Activated T-cell treated with anti-CD3 and anti-CD28 coated beads for 48 hours (primary cell): Measurements from ENCODE around the gene MIGA1.

Experiments
- DNase-seq: peaks from one replicate; pipeline ENCODE4 v3.0.0-alpha.2; 2020; ENCODE audit warnings: low read depth

Gene MIGA1

DNA sequence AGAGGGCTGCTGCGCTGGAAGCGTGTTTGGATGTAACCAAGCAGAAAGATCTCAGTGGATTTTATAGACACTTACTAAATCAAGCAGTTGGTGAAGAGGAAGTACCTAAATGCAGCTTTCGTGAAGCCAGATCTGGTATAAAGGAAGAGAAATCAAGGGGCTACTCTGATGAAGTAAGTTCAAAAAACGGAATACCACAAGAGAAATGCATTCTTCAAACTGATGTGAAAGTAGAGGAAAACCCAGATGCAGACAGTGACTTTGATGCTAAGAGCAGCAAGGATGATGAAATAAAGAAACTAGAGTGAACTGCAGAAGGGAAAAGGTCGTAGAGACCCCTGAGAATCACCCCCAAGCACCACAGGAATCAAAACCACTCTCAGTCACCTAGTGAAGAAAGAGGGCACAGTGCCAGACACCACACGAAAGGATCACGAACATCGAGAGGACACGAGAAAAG is 68.2 kb downstream of the MIGA1 start:
- no peak for DNase-seq

GRCh38 chr1:77850082-77850481 is 70.6 kb downstream of the MIGA1 start:
- no peak for DNase-seq

DNA sequence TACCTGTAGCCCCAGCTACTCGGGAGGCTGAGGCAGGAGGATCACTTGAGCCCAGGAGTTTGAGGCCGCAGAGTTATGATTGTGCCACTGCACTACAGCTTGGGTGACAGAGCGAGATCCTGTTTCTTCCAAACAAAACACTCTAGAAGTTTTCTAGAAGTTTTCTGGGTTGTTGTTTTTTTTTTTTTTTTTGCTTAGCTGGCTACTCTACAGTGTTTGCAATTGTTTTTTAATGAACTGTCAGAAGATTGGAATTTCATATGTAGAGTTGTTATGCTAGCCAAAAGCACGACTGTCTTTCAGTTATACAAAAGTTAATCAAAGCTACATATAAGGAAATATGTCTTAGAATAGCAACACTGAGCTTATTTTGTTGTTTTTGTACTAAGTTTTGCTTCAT is 78.1 kb downstream of the MIGA1 start:
- DNase-seq = no peak

- no peak for DNase-seq
Measured at GRCh38 chr1:77858725-77859124, 79.3 kb downstream of the MIGA1 start.

DNA sequence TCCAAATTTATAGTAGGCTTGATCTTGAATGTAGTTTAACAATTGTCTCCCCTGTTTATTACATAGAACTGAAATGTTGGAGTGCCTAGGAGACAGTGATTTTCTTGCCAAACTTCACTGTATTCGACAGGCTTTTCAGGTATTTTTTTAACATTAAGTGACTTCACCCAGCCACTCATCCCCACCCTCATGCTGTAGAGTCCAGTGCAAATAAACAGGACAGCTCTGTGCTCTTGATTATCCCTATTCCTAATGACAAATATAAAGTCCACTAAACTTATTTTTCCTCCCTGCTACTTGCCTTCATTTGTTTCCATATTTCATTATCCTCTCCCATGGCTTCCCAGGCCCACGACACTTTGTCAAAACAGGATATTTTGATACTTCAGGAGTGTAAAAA is 79.8 kb downstream of the MIGA1 start:
- no peak for DNase-seq

DNA sequence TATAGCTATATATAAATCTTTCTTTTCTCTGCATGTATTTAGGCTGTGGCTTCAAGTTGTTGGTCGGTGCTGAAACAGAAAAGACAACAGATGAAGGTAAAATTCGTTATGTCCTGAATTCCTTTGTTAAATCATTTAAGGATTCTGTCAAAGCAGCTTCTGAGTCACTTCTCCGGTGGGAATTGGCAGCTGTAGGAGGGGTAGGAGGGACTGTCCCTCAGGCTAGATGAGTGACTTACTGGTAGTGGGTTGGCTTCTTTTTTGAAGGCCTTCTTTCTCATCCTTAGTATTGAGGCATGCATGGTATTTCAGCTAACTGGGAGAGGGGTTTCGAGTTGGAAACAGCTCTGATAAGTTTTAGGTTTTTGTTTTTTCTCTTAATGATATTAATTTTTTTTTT is 86.8 kb downstream of the MIGA1 start:
- no peak for DNase-seq

DNA sequence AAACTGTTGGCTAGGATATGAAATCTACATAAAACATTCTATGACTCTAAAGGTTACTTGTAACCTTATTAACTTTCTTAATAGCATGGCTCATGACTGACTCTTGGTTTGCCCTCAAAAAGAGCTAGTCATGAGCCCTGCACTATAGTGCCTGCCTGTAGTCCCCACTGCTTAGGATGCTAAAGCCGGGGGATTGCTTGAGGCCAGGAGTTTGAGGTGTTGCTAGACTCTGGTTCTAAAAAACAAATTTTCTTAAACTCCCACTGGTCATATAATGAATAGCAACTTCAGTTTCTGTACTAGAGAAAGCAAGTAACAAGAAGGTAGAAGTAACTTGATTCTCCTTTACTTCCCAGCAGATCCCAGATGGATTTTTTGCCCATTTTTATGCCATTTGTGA is 93.2 kb downstream of the MIGA1 start:
- no peak for DNase-seq

GRCh38 chr1:77873461-77873860 is 94.0 kb downstream of the MIGA1 start:
- DNase-seq = no peak

- DNase-seq = no peak
Measured at GRCh38 chr1:77874804-77875445, 95.5 kb downstream of the MIGA1 start.

DNA sequence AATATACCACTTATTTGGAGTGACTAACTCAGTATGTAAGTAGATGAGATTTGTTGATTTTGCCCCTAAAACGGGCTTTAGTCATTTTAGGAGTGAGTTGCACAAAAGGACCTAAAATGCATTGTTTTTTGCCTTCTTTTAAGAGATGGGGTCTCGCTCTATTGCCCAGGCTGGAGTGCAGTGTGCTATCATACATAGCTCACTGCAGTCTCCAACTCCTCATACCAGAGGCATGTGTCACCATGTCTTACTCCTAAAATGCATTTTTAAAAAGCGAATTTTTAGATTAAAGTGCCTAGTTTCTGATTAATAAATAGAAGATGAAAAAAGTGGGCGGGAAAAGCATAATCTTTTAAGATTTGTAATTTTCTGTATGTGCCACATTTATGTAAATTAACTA is 97.4 kb downstream of the MIGA1 start:
- no peak for DNase-seq

GRCh38 chr1:77881061-77881460 is 101.6 kb downstream of the MIGA1 start:
- DNase-seq = no peak

GRCh38 chr1:77882411-77882810 is 103.0 kb downstream of the MIGA1 start:
- DNase-seq = no peak

GRCh38 chr1:77888081-77888780 is 108.8 kb downstream of the MIGA1 start, which contains the start of gene NEXN:
NEXN (plus strand) TSS chr1:77888624; CDS start chr1:77916107, 27,483 bp downstream.
- DNase-seq = no peak

DNA sequence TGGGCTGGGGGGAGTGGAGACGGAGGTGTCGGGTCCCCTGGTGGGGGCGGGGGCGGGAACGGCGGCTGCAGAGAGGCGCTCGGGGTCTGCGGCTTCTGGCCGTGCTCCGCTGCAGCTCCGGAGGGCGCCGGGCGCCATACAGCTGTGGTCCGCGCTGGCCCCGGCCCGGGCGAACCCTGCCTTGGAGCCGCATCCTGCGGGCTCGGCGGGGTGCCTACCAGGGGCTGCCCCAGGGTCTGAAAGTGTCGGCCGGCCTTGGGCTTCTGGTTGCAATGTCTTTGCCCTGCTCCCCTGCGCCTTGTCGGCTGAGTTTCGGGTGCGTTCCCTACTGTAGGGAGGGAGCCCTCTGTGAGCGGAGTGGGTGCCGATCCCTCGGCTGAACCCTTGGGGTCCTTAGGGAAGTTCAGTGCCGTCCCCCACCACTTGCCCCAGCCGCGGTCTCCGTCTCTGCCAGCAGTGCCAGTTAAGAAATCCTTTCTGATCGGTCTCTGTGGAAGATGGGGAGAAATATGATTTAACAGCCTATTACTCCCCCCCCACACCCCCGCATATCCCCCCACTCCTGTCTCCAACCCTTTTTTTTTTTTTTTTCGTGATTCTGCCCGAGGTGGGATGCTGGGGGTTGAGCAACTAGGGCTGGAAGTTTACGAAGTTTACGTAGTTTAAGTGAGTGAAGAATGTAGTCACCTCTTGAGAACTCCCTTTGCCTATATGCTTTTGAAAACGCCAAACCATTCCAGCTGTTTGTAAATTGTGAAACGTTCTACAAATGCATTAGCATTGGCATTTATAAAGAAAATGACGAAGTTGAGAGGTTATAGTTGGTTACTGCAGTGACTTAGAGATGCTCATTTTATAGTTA is 109.6 kb downstream of the MIGA1 start:
- peak; percentile 8 for DNase-seq

DNA sequence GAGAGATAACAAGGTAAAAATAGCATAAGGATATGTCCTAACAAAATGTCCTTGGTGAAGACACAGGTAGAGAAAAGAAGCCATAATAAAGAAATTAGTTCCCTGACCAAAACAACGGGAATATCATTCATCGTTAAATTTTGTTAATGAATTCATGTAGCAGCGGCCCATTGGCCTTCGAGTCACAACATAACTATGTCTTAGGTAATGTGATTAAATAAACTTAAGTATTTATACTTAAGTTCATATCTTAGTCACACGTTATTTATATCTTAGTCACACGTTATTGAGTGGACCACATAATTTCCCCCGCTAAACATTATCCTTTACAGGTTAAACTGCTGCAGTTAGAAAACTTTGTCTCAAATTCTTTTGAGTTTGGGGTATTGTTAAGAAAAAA is 110.2 kb downstream of the MIGA1 start:
- no peak for DNase-seq

- no peak for DNase-seq
Measured at GRCh38 chr1:77891200-77891599, 111.8 kb downstream of the MIGA1 start.

DNA sequence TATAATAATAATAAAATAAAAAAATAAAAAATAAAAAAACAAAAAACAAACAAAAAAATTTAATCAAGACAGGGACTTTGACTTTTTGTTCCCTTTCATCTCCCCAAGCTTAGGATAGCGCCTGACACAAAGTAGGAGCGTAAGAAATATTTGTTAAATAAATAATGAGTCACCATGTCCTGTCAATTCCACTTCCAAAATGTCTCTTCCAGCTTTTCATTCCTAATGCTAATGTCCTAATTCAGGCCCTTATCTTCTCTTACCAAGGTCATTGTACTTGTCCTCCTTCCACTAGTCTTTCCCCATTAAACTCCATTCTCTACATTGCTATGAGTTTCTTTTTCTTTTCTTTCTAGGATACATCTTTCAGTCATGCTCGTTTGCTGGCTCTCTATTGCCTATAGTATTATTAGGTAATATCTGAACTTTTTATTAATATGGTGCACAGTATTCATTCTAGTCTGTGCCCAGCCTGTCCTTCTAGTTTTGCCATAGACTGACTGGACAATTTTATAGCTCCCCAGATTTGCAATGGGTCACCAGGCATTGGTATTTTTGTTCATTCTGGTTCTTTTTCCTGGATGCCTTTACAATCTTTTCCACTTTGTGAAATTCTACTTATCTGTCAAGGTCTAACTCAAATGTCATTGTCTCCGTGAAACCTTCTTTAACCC is 120.3 kb downstream of the MIGA1 start:
- DNase-seq = no peak

GRCh38 chr1:77900687-77901293 is 121.3 kb downstream of the MIGA1 start:
- DNase-seq = no peak

DNA sequence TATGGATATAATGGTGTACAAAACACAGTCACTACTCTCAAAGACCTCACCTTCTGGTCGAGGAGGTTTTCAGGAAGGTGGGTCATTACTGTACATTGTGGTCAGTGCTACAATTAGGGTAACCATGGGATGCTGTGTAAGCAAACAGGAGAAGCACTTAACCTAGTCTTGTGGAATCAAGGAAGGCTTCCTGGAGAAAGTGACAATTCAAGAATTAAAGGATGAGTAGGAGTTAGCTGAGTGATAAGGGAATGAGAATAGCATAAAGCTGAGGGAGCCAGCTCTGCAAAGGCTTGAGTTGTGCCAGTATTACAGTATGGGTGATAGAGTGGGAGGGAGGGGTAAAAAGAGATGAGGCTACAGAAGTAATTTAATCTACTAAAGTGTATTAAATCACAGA is 126.2 kb downstream of the MIGA1 start:
- no peak for DNase-seq

GRCh38 chr1:77906019-77906545 is 126.6 kb downstream of the MIGA1 start:
- DNase-seq = no peak

GRCh38 chr1:77906624-77907023 is 127.2 kb downstream of the MIGA1 start:
- no peak for DNase-seq

GRCh38 chr1:77910116-77910515 is 130.7 kb downstream of the MIGA1 start:
- no peak for DNase-seq
